IgD-negative memory B cell (primary cell): ENCODE results near the gene KRT27. TPM values are rescaled to one million over a fixed set of nuclear protein-coding genes. Genes with fewer than 3 reads are reported as not detected.
"Not testable (repeated sequence)": the region's sequence is repeated elsewhere in the genome, so short reads cannot be mapped to it uniquely, and the experiment has no call there.

Source experiments
- H3K27ac Mint-ChIP-seq, 3 donors: one replicate each; pipeline ENCODE4 v1.8.0; 2020 to 2022; ENCODE audit warnings: mild to moderate bottlenecking in 3 of 3, mixed read lengths in 3 of 3, moderate library complexity in 1 of 3
- H3K27me3 Mint-ChIP-seq: one replicate; pipeline ENCODE4 v1.8.0; 2021; ENCODE audit warnings: mixed read lengths
- H3K36me3 Mint-ChIP-seq: one replicate; pipeline ENCODE4 v1.8.0; 2020; ENCODE audit warnings: mild to moderate bottlenecking, mixed read lengths
- H3K4me1 Mint-ChIP-seq, 3 donors: one replicate each; pipeline ENCODE4 v1.8.0; 2020 to 2022; ENCODE audit warnings: mixed read lengths in 3 of 3, mild to moderate bottlenecking in 1 of 3
- H3K4me3 Mint-ChIP-seq, 4 donors: one replicate each; pipeline ENCODE4 v1.8.0; 2020 to 2022; ENCODE audit warnings: mild to moderate bottlenecking in 4 of 4, mixed read lengths in 4 of 4, moderate library complexity in 3 of 4
- H3K9me3 Mint-ChIP-seq, 3 donors: one replicate each; pipeline ENCODE4 v1.8.0; 2020 to 2021; ENCODE audit warnings: mixed read lengths in 3 of 3, mild to moderate bottlenecking in 1 of 3
- polyA plus RNA-seq: library from polyadenylated mRNA; unstranded; fragments of 300-500 nt; fragmentation: Illumina TruSeq; gene quantifications from one replicate; pipeline ENCODE4 v1.2.3, GENCODE V29; 2021

The KRT27 gene
- polyA plus RNA-seq, 1 donor from 2014 or later: not detected

GRCh38 chr17:40817103-40817682 lies 34.8 kb upstream of the KRT27 start:
- Mint-ChIP-seq H3K27me3 (peaks cover 14% of the 10 kb centered on the region), H3K9me3 (peaks cover 2 to 7% (median 4%) of the 10 kb centered on the region in 3 donors), H3K27ac (peak overlapping the region in 1 of 3 donors; percentile 19), H3K4me3 (peak overlapping the region; percentile 34 to 96 (median 72)), H3K4me1 (peaks cover 0 to 15% (median 12%) of the 10 kb centered on the region in 3 donors), H3K36me3 (peaks cover 9% of the 10 kb centered on the region)

- peaks cover 9% of the 10 kb centered on the region for H3K36me3 Mint-ChIP-seq
- H3K27me3 Mint-ChIP-seq: peaks cover 18% of the 10 kb centered on the region
- H3K4me3 Mint-ChIP-seq: peak overlapping the region in 1 of 4 donors; percentile 67
- H3K9me3 Mint-ChIP-seq: peaks cover 2 to 7% (median 4%) of the 10 kb centered on the region in 3 donors
- peak overlapping the region in 2 of 3 donors; percentile 19 to 46 for H3K27ac Mint-ChIP-seq
- H3K4me1 Mint-ChIP-seq: peaks cover 0 to 15% (median 12%) of the 10 kb centered on the region in 3 donors
These were observed 34.2 kb upstream of the KRT27 start for GRCh38 chr17:40816569-40816968.

- H3K9me3 Mint-ChIP-seq: peaks cover 2 to 6% (median 4%) of the 10 kb centered on the region in 3 donors
- no peak overlapping the region for H3K27ac Mint-ChIP-seq
- H3K4me1 Mint-ChIP-seq: peaks cover 0 to 15% (median 10%) of the 10 kb centered on the region in 3 donors
- peak overlapping the region in 1 of 4 donors; percentile 13 for H3K4me3 Mint-ChIP-seq
- peaks cover 9% of the 10 kb centered on the region for H3K36me3 Mint-ChIP-seq
- H3K27me3 Mint-ChIP-seq: peaks cover 23% of the 10 kb centered on the region
These were observed 33.0 kb upstream of the KRT27 start for GRCh38 chr17:40815381-40815780.

GRCh38 chr17:40814657-40815056 lies 32.3 kb upstream of the KRT27 start:
- Mint-ChIP-seq H3K4me3 (peak overlapping the region in 1 of 4 donors; percentile 43), H3K4me1 (peaks cover 0 to 13% (median 7%) of the 10 kb centered on the region in 3 donors), H3K27me3 (peaks cover 29% of the 10 kb centered on the region)
- H3K27ac Mint-ChIP-seq, H3K9me3 Mint-ChIP-seq, H3K36me3 Mint-ChIP-seq: not testable (repeated sequence)

- Mint-ChIP-seq H3K4me1 (peaks cover 0 to 8% (median 7%) of the 10 kb centered on the region in 3 donors), H3K36me3 (peaks cover 9% of the 10 kb centered on the region), H3K9me3 (peaks cover 0 to 8% (median 0%) of the 10 kb centered on the region in 3 donors), H3K4me3 (peak overlapping the region in 1 of 4 donors; percentile 3), H3K27me3 (peaks cover 35% of the 10 kb centered on the region), H3K27ac (no peak overlapping the region)
These were observed 31.5 kb upstream of the KRT27 start for GRCh38 chr17:40813804-40814203.

GRCh38 chr17:40812639-40813038 lies 30.3 kb upstream of the KRT27 start:
- peaks cover 41% of the 10 kb centered on the region for H3K27me3 Mint-ChIP-seq
- no peak overlapping the region for H3K27ac Mint-ChIP-seq
- H3K9me3 Mint-ChIP-seq: peaks cover 0 to 8% (median 0%) of the 10 kb centered on the region in 3 donors
- peaks cover 9% of the 10 kb centered on the region for H3K36me3 Mint-ChIP-seq
- H3K4me1 Mint-ChIP-seq: peaks cover 0 to 3% (median 2%) of the 10 kb centered on the region in 3 donors
- H3K4me3 Mint-ChIP-seq: no peak overlapping the region

GRCh38 chr17:40810494-40810893 lies 28.1 kb upstream of the KRT27 start:
- Mint-ChIP-seq H3K36me3 (no peaks in the 10 kb centered on the region), H3K9me3 (peaks cover 0 to 8% (median 0%) of the 10 kb centered on the region in 3 donors), H3K27ac (no peak overlapping the region), H3K4me3 (no peak overlapping the region), H3K27me3 (peaks cover 48% of the 10 kb centered on the region), H3K4me1 (no peaks in the 10 kb centered on the region)

GRCh38 chr17:40809721-40810421 lies 27.5 kb upstream of the KRT27 start:
- H3K27me3 Mint-ChIP-seq: peaks cover 53% of the 10 kb centered on the region
- H3K4me3 Mint-ChIP-seq: no peak overlapping the region
- H3K4me1 Mint-ChIP-seq: no peaks in the 10 kb centered on the region
- no peak overlapping the region for H3K27ac Mint-ChIP-seq
- no peaks in the 10 kb centered on the region for H3K36me3 Mint-ChIP-seq
- H3K9me3 Mint-ChIP-seq: peaks cover 0 to 7% (median 0%) of the 10 kb centered on the region in 3 donors

- Mint-ChIP-seq H3K36me3 (no peaks in the 10 kb centered on the region), H3K9me3 (peaks cover 0 to 4% (median 0%) of the 10 kb centered on the region in 3 donors), H3K27ac (no peak overlapping the region), H3K4me1 (peaks cover 0 to 3% (median 0%) of the 10 kb centered on the region in 3 donors), H3K27me3 (peaks cover 38% of the 10 kb centered on the region), H3K4me3 (no peak overlapping the region)
These were observed 23.8 kb upstream of the KRT27 start for GRCh38 chr17:40806131-40806530.

GRCh38 chr17:40803617-40804082 lies 21.3 kb upstream of the KRT27 start:
- Mint-ChIP-seq H3K4me1 (peaks cover 0 to 3% (median 0%) of the 10 kb centered on the region in 3 donors), H3K27me3 (peaks cover 27% of the 10 kb centered on the region), H3K27ac (peak overlapping the region in 1 of 3 donors; percentile 71), H3K36me3 (no peaks in the 10 kb centered on the region), H3K4me3 (no peak overlapping the region), H3K9me3 (peaks cover 0 to 2% (median 0%) of the 10 kb centered on the region in 3 donors)

GRCh38 chr17:40801157-40801556 lies 18.8 kb upstream of the KRT27 start:
- Mint-ChIP-seq H3K9me3 (peaks cover 0 to 2% (median 0%) of the 10 kb centered on the region in 3 donors), H3K27ac (no peak overlapping the region), H3K4me3 (no peak overlapping the region), H3K4me1 (peaks cover 0 to 3% (median 0%) of the 10 kb centered on the region in 3 donors), H3K27me3 (peaks cover 21% of the 10 kb centered on the region), H3K36me3 (no peaks in the 10 kb centered on the region)

- Mint-ChIP-seq H3K36me3 (no peaks in the 10 kb centered on the region), H3K27ac (no peak overlapping the region), H3K9me3 (peaks cover 0 to 2% (median 0%) of the 10 kb centered on the region in 3 donors), H3K27me3 (peaks cover 23% of the 10 kb centered on the region), H3K4me3 (no peak overlapping the region), H3K4me1 (peaks cover 0 to 3% (median 0%) of the 10 kb centered on the region in 3 donors)
These were observed 18.0 kb upstream of the KRT27 start for GRCh38 chr17:40800381-40800780.

- H3K9me3 Mint-ChIP-seq: peaks cover 0 to 2% (median 0%) of the 10 kb centered on the region in 3 donors
- no peaks in the 10 kb centered on the region for H3K36me3 Mint-ChIP-seq
- H3K4me3 Mint-ChIP-seq: no peak within 1 kb of the TSS
- peaks cover 0 to 3% (median 0%) of the 10 kb centered on the region in 3 donors for H3K4me1 Mint-ChIP-seq
- H3K27me3 Mint-ChIP-seq: peaks cover 20% of the 10 kb centered on the region
- H3K27ac Mint-ChIP-seq: no peak within 1 kb of the TSS
These were observed 17.5 kb upstream of the KRT27 start, which contains the start of gene KRT28 for GRCh38 chr17:40799859-40800258. Gene KRT28, minus strand, starts transcription at chr17:40799959. Its CDS starts 66 bp downstream, at chr17:40799893.

GRCh38 chr17:40796846-40797245 lies 14.5 kb upstream of the KRT27 start:
- H3K36me3 Mint-ChIP-seq: no peaks in the 10 kb centered on the region
- H3K9me3 Mint-ChIP-seq: no peaks in the 10 kb centered on the region
- no peak overlapping the region for H3K27ac Mint-ChIP-seq
- H3K4me1 Mint-ChIP-seq: no peaks in the 10 kb centered on the region
- no peak overlapping the region for H3K4me3 Mint-ChIP-seq
- H3K27me3 Mint-ChIP-seq: peaks cover 15% of the 10 kb centered on the region

GRCh38 chr17:40795019-40795667 lies 12.8 kb upstream of the KRT27 start:
- H3K4me3 Mint-ChIP-seq: no peak overlapping the region
- no peaks in the 10 kb centered on the region for H3K4me1 Mint-ChIP-seq
- H3K27me3 Mint-ChIP-seq: peaks cover 15% of the 10 kb centered on the region
- peaks cover 2% of the 10 kb centered on the region for H3K36me3 Mint-ChIP-seq
- no peaks in the 10 kb centered on the region for H3K9me3 Mint-ChIP-seq
- H3K27ac Mint-ChIP-seq: no peak overlapping the region
